Prostate gland (tissue), 2 donors: ENCODE measurements around the gene DLK1.

Experiments
- CTCF ChIP-seq, 4 experiments: fragments of 200-600 bp in 2 of 4; fragments of 450-650 bp in 2 of 4; sonication (generic) in 2 of 4; IDR thresholded peaks; 1 replicate in 3 of 4; 2 replicates in 1 of 4; pipeline ENCODE4 v1.5.1; 2016 to 2019; ENCODE audit warnings: antibody characterized with exemption in 4 of 4, mild to moderate bottlenecking in 2 of 4, moderate library complexity in 2 of 4
- POLR2A ChIP-seq: fragments of 450-650 bp; IDR thresholded peaks from one replicate; pipeline ENCODE4 v1.6.1; 2016; ENCODE audit warnings: antibody characterized with exemption, mild to moderate bottlenecking

GRCh38 chr14:100773331-100774163, 46.9 kb downstream of the DLK1 start:
- no peak for TF ChIP-seq CTCF (IDR thresholded peaks at IDR 0.05)
- no peak for TF ChIP-seq POLR2A
